Bone marrow (tissue), 2 donors: Measurements from ENCODE around the gene CHRNB1.

ENCODE experiments used
- DNase-seq, 2 donors: peaks; one replicate each; lab custom pipeline; 2025; lab: John Stamatoyannopoulos, UW

CHRNB1 gene

DNA sequence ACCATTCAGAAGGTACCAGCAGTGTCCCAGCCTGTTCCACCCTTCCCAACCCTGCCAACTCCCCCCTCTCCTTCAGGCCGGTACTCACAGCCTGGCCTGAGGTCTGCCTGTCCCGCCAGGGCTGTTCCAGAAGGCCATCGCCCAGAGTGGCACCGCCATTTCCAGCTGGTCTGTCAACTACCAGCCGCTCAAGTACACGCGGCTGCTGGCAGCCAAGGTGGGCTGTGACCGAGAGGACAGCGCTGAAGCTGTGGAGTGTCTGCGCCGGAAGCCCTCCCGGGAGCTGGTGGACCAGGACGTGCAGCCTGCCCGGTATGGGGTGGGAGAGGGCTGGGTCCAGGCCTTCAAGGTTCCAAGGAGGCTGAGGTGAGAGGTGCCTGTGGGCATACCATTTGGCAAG is 30.0 kb upstream of the CHRNB1 start:
- DNase-seq, result no peak

DNA sequence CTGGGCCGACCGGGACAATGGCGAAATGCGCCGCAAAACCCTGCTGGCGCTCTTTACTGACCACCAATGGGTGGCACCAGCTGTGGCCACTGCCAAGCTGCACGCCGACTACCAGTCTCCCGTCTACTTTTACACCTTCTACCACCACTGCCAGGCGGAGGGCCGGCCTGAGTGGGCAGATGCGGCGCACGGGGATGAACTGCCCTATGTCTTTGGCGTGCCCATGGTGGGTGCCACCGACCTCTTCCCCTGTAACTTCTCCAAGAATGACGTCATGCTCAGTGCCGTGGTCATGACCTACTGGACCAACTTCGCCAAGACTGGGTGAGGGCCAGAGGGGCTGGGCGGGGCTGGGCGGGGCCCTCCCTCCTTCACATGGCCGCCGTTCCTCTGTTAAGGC is 29.1 kb upstream of the CHRNB1 start:
- DNase-seq, result no peak

- no peak for DNase-seq
Observed at GRCh38 chr17:7416323-7416722, 28.5 kb upstream of the CHRNB1 start.

- DNase-seq, result no peak
Observed at GRCh38 chr17:7417056-7417655, 27.7 kb upstream of the CHRNB1 start.

- no peak for DNase-seq
Observed at GRCh38 chr17:7418472-7419152, 26.2 kb upstream of the CHRNB1 start.

- DNase-seq, result no peak
Observed at GRCh38 chr17:7419819-7420610, 24.8 kb upstream of the CHRNB1 start, which contains the start of gene SPEM1. Gene SPEM1, plus strand, starts transcription at chr17:7420324. Its CDS starts 61 bp downstream, at chr17:7420385.

GRCh38 chr17:7421186-7421585 is 23.7 kb upstream of the CHRNB1 start:
- no peak for DNase-seq

DNA sequence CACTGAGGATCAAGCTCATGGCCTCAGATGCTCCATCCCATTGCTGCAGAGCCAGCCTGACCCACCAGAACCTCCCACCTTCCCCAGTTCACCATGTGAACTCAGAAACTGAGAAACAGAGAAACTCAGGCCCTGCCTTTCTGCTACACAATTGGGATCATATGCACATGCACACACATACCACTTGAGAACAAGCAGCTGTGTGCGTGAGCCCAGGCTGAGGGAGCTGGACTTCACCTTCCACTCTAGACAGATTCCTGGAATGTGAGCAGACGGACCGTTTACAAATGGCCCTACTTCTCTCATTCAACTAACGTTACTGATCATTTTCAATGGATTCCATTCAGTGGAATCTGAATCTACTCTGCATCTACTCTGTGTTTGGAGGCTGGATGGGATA is 21.2 kb upstream of the CHRNB1 start:
- DNase-seq, result no peak

- DNase-seq, result no peak
Observed at GRCh38 chr17:7425316-7425715, 19.5 kb upstream of the CHRNB1 start, which contains the start of gene SPEM2. Gene SPEM2, plus strand, starts transcription at chr17:7425616. Its CDS starts 73 bp downstream, at chr17:7425689.

DNA sequence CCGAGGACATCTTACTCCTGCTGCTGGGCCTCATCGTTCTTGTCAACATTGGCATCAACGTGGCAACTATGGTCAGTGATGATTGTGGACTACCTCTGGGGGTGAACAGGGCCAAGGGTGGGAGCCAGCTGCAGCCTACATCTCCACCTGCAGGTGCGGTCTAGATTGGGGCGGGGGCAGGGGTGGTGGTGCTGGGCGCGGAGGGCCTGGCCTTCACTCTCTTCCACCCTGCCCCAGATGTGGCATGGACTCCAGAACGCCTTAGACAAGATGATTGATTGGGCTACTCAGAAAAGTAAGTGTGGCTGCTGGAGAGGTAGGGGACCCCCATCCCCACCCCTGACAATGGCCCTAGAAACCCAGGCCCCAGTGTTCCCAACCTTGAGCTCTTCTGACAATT is 19.1 kb upstream of the CHRNB1 start:
- DNase-seq, result no peak

DNA sequence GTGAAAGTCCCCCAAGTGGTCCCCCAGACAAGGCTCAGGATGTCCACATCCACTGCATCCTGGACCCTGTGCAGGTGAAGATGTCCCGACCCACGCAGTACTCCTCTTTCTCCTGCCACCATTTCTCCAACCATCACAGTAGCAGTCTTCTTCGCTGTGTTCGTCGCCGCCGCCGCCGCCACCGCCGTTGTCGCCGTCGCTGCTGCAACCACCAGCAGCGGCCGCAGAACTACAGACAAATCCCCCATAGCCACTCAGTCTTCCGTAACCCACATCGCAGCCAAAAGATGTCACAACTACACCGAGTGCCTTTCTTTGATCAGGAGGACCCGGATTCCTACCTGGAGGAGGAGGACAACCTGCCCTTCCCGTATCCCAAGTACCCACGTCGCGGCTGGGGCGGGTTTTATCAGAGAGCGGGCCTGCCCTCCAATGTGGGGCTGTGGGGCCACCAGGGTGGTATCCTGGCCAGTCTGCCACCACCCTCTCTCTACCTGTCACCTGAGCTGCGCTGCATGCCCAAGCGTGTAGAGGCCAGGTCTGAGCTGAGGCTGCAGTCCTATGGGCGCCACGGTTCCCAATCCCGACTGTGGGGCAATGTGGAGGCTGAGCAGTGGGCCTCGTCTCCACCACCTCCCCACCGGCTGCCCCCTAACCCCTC is 18.5 kb upstream of the CHRNB1 start:
- DNase-seq, result no peak

DNA sequence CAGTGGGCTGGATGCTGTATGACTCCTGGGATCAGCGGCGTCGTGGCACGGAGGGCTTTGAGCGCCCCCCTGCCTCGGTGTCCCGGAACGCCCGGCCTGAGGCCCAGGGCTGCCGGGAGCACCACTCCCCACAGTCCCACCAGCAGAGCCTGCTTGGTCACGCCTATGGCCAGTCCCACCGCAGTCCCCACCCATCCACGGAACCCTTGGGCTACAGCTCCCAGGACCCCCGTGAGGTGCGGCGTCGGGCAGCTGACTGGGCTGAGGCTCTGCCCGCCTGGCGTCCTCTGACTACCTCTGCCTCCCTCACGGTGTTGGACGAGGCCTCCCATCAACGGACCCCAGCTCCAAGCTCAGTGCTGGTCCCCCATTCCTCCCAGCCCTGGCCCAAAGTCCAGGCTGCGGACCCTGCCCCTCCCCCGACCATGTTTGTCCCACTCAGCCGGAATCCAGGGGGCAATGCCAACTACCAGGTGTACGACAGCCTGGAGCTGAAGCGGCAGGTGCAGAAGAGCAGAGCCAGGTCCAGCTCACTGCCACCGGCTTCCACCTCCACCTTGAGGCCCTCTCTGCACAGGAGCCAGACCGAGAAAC is 17.9 kb upstream of the CHRNB1 start:
- DNase-seq, result no peak

- DNase-seq, result no peak
Observed at GRCh38 chr17:7427549-7427948, 17.3 kb upstream of the CHRNB1 start.

- DNase-seq, result no peak
Observed at GRCh38 chr17:7428557-7428956, 16.3 kb upstream of the CHRNB1 start, which contains the start of gene SPEM3. Gene SPEM3, plus strand, starts transcription at chr17:7428857. Its CDS starts 46 bp downstream, at chr17:7428903.

GRCh38 chr17:7429722-7430121 is 15.1 kb upstream of the CHRNB1 start:
- DNase-seq, result no peak

GRCh38 chr17:7431231-7431630 is 13.6 kb upstream of the CHRNB1 start:
- DNase-seq, result no peak

DNA sequence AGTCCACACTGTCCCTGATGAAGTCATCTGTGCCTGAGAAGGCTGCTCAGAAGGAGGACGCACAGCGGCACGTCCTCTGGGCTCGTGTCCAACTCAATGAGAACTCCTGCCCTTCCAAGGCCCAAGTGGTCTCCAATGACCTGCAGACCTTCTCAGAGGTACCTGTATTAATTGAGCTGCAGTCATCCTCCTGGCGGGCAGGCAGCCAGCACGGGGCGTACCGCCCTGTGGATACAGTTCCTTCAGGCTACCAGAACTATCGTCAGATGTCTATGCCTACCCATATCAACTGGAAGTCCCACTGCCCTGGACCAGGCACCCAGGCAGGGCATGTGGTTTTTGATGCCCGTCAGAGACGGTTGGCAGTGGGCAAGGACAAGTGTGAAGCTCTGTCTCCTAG is 12.6 kb upstream of the CHRNB1 start:
- DNase-seq, result no peak

- DNase-seq, result peak; percentile 31 to 57
Observed at GRCh38 chr17:7435676-7436555, 8.9 kb upstream of the CHRNB1 start.

GRCh38 chr17:7436556-7437368 is 8.1 kb upstream of the CHRNB1 start:
- DNase-seq, result peak; percentile 18 to 19

- no peak for DNase-seq
Observed at GRCh38 chr17:7437369-7437863, 7.4 kb upstream of the CHRNB1 start.
